A549 (cell line): ENCODE measurements around the gene NR2C1. TPM values are rescaled to one million over a fixed set of nuclear protein-coding genes. Genes with fewer than 3 reads are reported as not detected.

Source experiments
- polyA plus RNA-seq, 4 experiments: library from polyadenylated mRNA; depleted of rRNA in 3 of 4; stranded (reverse); fragments of >200 nt; fragmentation: RNase III in 1 of 4; extraction: RNeasy Plus Mini Kit Qiagen cat#74134 plus additional on column Dnase treatment in 1 of 4; gene quantifications; 2 replicates in 3 of 4; 3 replicates in 1 of 4; pipeline ENCODE4 v1.2.3, GENCODE V29; 2011 to 2017

The NR2C1 gene
- polyA plus RNA-seq, 2 of the 4 experiments (the other 2 are of a cell fraction) = 24.7 to 55.2 TPM

Other genes starting within 250 kb of the NR2C1 start
- gene NDUFA12, start 69.9 kb downstream of the NR2C1 start, polyA plus RNA-seq (2011; rRNA removed) = 257 and 260 TPM in 2 replicates
- 203 to 209 TPM (median 207 TPM) in 3 replicates for gene NDUFA12, start 69.9 kb downstream of the NR2C1 start, polyA plus RNA-seq (2017; fragmentation: RNase III; extraction: RNeasy Plus Mini Kit Qiagen cat#74134 plus additional on column Dnase treatment)
- 42.0 and 48.0 TPM in 2 replicates for gene FGD6, start 143.8 kb upstream of the NR2C1 start, polyA plus RNA-seq (2011; rRNA removed)
- gene FGD6, start 143.8 kb upstream of the NR2C1 start, polyA plus RNA-seq (2017; fragmentation: RNase III; extraction: RNeasy Plus Mini Kit Qiagen cat#74134 plus additional on column Dnase treatment) = 15.5 to 17.6 TPM (median 16.5 TPM) in 3 replicates
- 256 and 259 TPM in 2 replicates for gene VEZT, start 144.2 kb upstream of the NR2C1 start, polyA plus RNA-seq (2011; rRNA removed)
- gene VEZT, start 144.2 kb upstream of the NR2C1 start, polyA plus RNA-seq (2017; fragmentation: RNase III; extraction: RNeasy Plus Mini Kit Qiagen cat#74134 plus additional on column Dnase treatment) = 87.1 to 92.3 TPM (median 89.6 TPM) in 3 replicates